Measurements from ENCODE around the gene PRRX1.

Gene PRRX1

DNA sequence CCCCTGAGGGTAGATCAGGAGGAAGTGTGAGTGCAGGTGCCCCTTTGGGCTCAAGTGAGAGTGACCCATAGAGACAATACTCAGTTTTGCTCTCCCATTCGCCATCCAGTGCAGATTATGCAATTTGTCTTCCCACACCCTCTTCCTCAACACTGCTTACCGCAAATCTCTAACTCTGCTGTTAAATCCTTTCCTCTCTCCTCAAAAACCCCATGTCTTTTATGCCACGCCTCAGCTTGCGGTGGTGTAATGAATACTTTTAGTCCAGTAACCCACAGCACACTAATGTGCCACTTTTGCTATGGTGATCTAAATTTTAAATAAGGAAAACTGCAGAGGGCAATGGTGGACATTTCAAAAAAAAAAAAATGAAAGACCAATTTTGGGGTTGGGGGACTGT is 57.7 kb downstream of the PRRX1 start:
- no peak for TF ChIP-seq CTCF (IDR thresholded peaks at IDR 0.05; ENCODE audit: low read depth, low read length, missing control alignments)
- in situ Hi-C loops (cut with HindIII; ENCODE audit: low sequenced_read_pairs), result no loop called here
- DNase-seq (ENCODE audit: low read depth), result no peak
- no peak overlapping the region for H3K4me3 ChIP-seq (ENCODE audit: low read depth, low read length)

- no peak for TF ChIP-seq CTCF (IDR thresholded peaks at IDR 0.05; ENCODE audit: low read depth, low read length, missing control alignments)
- in situ Hi-C loops (cut with HindIII; ENCODE audit: low sequenced_read_pairs), result no loop called here
- H3K4me3 ChIP-seq (ENCODE audit: low read depth, low read length), result no peak overlapping the region
- DNase-seq (ENCODE audit: low read depth), result no peak
These were observed 59.6 kb downstream of the PRRX1 start for GRCh38 chr1:170723518-170723917.

DNA sequence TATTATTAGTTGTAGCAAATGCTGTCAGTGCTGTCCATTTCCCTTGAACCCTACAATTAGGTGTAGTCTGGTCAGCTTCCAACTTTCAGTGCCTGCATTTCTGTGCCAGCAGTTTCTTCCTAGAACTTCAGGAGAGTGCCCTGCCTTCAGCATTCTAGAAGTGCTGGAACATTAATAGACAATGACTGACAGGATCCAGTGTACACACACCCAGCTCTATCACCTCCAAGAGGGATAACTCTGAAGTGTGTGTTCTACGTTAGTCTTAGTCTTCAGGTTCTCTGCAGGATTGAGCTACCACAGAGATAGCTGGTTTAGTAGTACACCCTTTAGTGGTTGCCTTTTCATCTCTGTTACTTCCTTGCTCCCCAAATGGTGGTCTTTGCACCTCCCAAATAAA is 61.4 kb downstream of the PRRX1 start:
- no peak overlapping the region for H3K4me3 ChIP-seq (ENCODE audit: low read depth, low read length)
- TF ChIP-seq CTCF (IDR thresholded peaks at IDR 0.05; ENCODE audit: low read depth, low read length, missing control alignments), result no peak
- DNase-seq (ENCODE audit: low read depth), result no peak
- in situ Hi-C loops (cut with HindIII; ENCODE audit: low sequenced_read_pairs), result loop anchor here (5.0 kb wide), 1 partner anchor 43 kb away; no protein-coding TSS in a partner anchor

GRCh38 chr1:170727963-170728362 is 64.0 kb downstream of the PRRX1 start:
- no peak for TF ChIP-seq CTCF (IDR thresholded peaks at IDR 0.05; ENCODE audit: low read depth, low read length, missing control alignments)
- no peak for DNase-seq (ENCODE audit: low read depth)
- no peak overlapping the region for H3K4me3 ChIP-seq (ENCODE audit: low read depth, low read length)
- in situ Hi-C loops (cut with HindIII; ENCODE audit: low sequenced_read_pairs), result loop anchor here (5.0 kb wide), 1 partner anchor 46 kb away; no protein-coding TSS in a partner anchor

DNA sequence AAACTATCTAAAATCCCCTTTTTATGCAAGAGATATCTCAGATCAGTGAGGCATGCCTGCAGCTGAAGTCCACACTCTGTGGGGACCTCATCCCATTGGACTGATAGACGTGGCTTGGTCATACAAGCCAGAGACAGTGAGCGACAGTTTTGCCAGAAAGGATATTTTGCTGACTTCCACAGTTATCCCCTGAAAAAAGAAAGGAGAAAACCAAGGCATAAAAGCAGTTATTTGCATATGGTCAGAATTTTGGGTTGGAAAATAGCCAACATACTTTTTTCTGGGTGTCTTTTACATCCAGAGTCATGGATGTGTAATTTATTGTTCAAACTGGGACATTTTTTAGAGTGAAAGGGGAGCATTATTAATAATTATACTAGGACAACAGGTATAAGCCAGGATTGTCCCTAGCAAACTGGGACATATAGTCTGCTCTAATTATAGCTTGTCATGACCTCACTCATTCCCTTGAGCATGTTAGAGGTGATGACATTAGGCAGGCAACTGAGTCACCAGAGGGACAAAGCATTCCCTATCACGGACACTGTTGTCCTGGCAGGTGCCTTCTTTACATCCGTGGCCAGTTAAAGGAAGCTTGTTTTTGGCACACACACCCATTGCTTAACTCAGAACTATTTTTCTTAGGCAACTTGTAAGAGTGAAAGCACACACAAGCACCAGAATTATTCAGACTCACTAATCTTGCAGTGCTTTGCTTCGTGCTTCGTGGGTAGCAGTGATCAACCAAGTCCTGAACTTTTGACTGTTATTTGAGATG is 65.5 kb downstream of the PRRX1 start:
- no peak overlapping the region for H3K4me3 ChIP-seq (ENCODE audit: low read depth, low read length)
- DNase-seq (ENCODE audit: low read depth), result no peak
- no peak for TF ChIP-seq CTCF (IDR thresholded peaks at IDR 0.05; ENCODE audit: low read depth, low read length, missing control alignments)
- in situ Hi-C loops (cut with HindIII; ENCODE audit: low sequenced_read_pairs), result loop anchor here (5.0 kb wide), 1 partner anchor 47 kb away; no protein-coding TSS in a partner anchor

DNA sequence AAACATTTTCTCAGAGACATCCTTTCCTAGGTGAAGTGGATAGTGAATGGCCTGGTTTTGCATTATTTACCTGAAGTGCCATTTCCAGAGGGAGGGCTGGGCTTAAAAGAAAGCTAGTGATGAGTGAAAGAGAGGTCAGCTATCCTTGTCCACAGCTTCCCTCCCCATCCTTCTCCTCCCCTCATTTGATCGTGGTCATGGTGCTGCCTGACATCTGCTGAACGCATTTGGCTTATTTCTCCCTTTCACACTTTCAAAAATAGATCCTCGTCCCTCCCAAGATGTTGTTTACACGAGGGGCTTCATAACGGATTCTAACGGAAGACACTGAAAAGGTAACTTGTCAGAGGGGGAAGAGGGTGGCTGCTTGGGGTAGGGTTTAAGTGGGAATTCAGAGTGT is 66.1 kb downstream of the PRRX1 start:
- no peak overlapping the region for H3K4me3 ChIP-seq (ENCODE audit: low read depth, low read length)
- DNase-seq (ENCODE audit: low read depth), result no peak
- in situ Hi-C loops (cut with HindIII; ENCODE audit: low sequenced_read_pairs), result no loop called here
- no peak for TF ChIP-seq CTCF (IDR thresholded peaks at IDR 0.05; ENCODE audit: low read depth, low read length, missing control alignments)

All from astrocyte of the cerebellum (primary cell).